GM21576 (cell line): ENCODE data around the gene KASH5.
"Not testable (repeated sequence)": the region's sequence is repeated elsewhere in the genome, so short reads cannot be mapped to it uniquely, and the experiment has no call there.

Source experiments
- ATAC-seq: cut with Tn5 transposase; IDR thresholded peaks from one replicate; pipeline ENCODE4 v1.9.1; 2021; ENCODE audit warnings: mild to moderate bottlenecking, moderate library complexity; ENCODE audit not compliant: unreplicated experiment

Gene KASH5

GRCh38 chr19:49434907-49435583, 47.0 kb downstream of the KASH5 start:
- no peak for ATAC-seq

- ATAC-seq: no peak
Observed at GRCh38 chr19:49435670-49436069, 47.6 kb downstream of the KASH5 start.

- no peak for ATAC-seq
Observed at GRCh38 chr19:49436381-49437017, 48.5 kb downstream of the KASH5 start.

- no peak for ATAC-seq
Observed at GRCh38 chr19:49437231-49437630, 49.2 kb downstream of the KASH5 start.

- no peak for ATAC-seq
Observed at GRCh38 chr19:49438261-49438660, 50.2 kb downstream of the KASH5 start.

GRCh38 chr19:49439836-49440235, 51.8 kb downstream of the KASH5 start:
- no peak for ATAC-seq

GRCh38 chr19:49440439-49441209, 52.6 kb downstream of the KASH5 start:
- ATAC-seq: no peak

- ATAC-seq: no peak
Observed at GRCh38 chr19:49441210-49441959, 53.3 kb downstream of the KASH5 start, which contains the start of gene SLC17A7. Gene SLC17A7, minus strand, starts transcription at chr19:49441527. Its CDS starts 148 bp downstream, at chr19:49441379.

- ATAC-seq: no peak
Observed at GRCh38 chr19:49441960-49442350, 53.9 kb downstream of the KASH5 start.

- ATAC-seq: no peak
Observed at GRCh38 chr19:49442354-49442753, 54.3 kb downstream of the KASH5 start.

- no peak for ATAC-seq
Observed at GRCh38 chr19:49442771-49443365, 54.8 kb downstream of the KASH5 start.

GRCh38 chr19:49443366-49444099, 55.5 kb downstream of the KASH5 start:
- peak; percentile 67 for ATAC-seq

- not testable (repeated sequence) for ATAC-seq
Observed at GRCh38 chr19:49444100-49444700, 56.2 kb downstream of the KASH5 start.

GRCh38 chr19:49445997-49446396, 57.9 kb downstream of the KASH5 start:
- no peak for ATAC-seq

GRCh38 chr19:49447485-49448431, 59.7 kb downstream of the KASH5 start:
- ATAC-seq: no peak

GRCh38 chr19:49448432-49448786, 60.4 kb downstream of the KASH5 start:
- no peak for ATAC-seq

- ATAC-seq: no peak
Observed at GRCh38 chr19:49450405-49450804, 62.4 kb downstream of the KASH5 start.

- peak; percentile 52 for ATAC-seq
Observed at GRCh38 chr19:49451430-49452181, 63.6 kb downstream of the KASH5 start, which contains the start of gene PIH1D1. Gene PIH1D1, minus strand, starts transcription at chr19:49451814. Its CDS starts 240 bp downstream, at chr19:49451574.
